Measurements from ENCODE around the gene EVI2A.

GRCh38 chr17:31310260-31310659 lies 11.2 kb downstream of the EVI2A start:
- TF ChIP-seq CTCF (IDR thresholded peaks at IDR 0.05) (no peak), POLR2A (IDR thresholded peaks at IDR 0.05) (no peak)

All from right lobe of liver (tissue), 4 donors.